GM23338 (cell line): Measurements from ENCODE around the gene CACNG6. TPM values are rescaled to one million over a fixed set of nuclear protein-coding genes. Genes with fewer than 3 reads are reported as not detected.

Experiments used
- ATAC-seq: fragments of 200-7000 bp; cut with Tn5 transposase; 3 replicates; pipeline ENCODE4 v1.9.1; 2020
- DNase-seq: peaks from one replicate; pipeline ENCODE4 v3.0.0-alpha.2; 2015; ENCODE audit warnings: low spot score
- H2AFZ ChIP-seq: fragments of 200-600 bp; sonication (generic); 2 replicates; pipeline ENCODE4 v1.8.0; 2016; ENCODE audit warnings: antibody characterized with exemption, mild to moderate bottlenecking, moderate library complexity
- H3F3A ChIP-seq: fragments of 200-600 bp; sonication (generic); replicated peaks from 2 replicates; pipeline ENCODE4 v1.8.0; 2017; ENCODE audit warnings: antibody characterized with exemption, mixed run types, low read depth
- H3K27ac ChIP-seq: fragments of 200-600 bp; sonication (generic); 2 replicates; pipeline ENCODE4 v1.6.1; 2016; ENCODE audit warnings: low read depth
- H3K27me3 ChIP-seq: fragments of 200-600 bp; sonication (generic); 2 replicates; pipeline ENCODE4 v1.8.0; 2016; ENCODE audit warnings: mild to moderate bottlenecking, mixed run types, moderate library complexity; ENCODE audit not compliant: insufficient read depth
- H3K36me3 ChIP-seq: fragments of 200-600 bp; sonication (generic); 2 replicates; pipeline ENCODE4 v1.8.0; 2016; ENCODE audit warnings: mild to moderate bottlenecking; ENCODE audit not compliant: insufficient read depth
- H3K4me1 ChIP-seq: fragments of 200-600 bp; sonication (generic); 2 replicates; pipeline ENCODE4 v1.8.0; 2016; ENCODE audit warnings: mild to moderate bottlenecking, moderate library complexity; ENCODE audit not compliant: insufficient read depth
- H3K4me2 ChIP-seq: fragments of 200-600 bp; sonication (generic); 2 replicates; pipeline ENCODE4 v1.7.1; 2017; ENCODE audit warnings: mixed run types
- H3K4me3 ChIP-seq: fragments of 200-600 bp; sonication (generic); 2 replicates; pipeline ENCODE4 v1.6.1; 2016; ENCODE audit warnings: mixed run types
- H3K79me2 ChIP-seq: fragments of 200-600 bp; sonication (generic); replicated peaks from 2 replicates; pipeline ENCODE4 v1.8.0; 2017; ENCODE audit warnings: mild to moderate bottlenecking; ENCODE audit not compliant: insufficient read depth
- H3K9me2 ChIP-seq: fragments of 200-600 bp; sonication (generic); 2 replicates; pipeline ENCODE4 v1.8.0; 2017; ENCODE audit not compliant: insufficient read depth
- H4K20me1 ChIP-seq: fragments of 200-600 bp; sonication (generic); replicated peaks from 2 replicates; pipeline ENCODE4 v1.8.0; 2017; ENCODE audit warnings: mild to moderate bottlenecking; ENCODE audit not compliant: insufficient read depth
- H3K27ac Mint-ChIP-seq: 2 replicates; pipeline ENCODE4 v1.8.0; 2020; ENCODE audit warnings: inconsistent platforms, mild to moderate bottlenecking, moderate library complexity, mixed read lengths
- H3K27me3 Mint-ChIP-seq: 3 replicates; pipeline ENCODE4 v1.8.0; 2022; ENCODE audit warnings: low read depth, mild to moderate bottlenecking, moderate library complexity, mixed read lengths, inconsistent platforms; ENCODE audit not compliant: insufficient read depth, poor library complexity
- H3K36me3 Mint-ChIP-seq: 3 replicates; pipeline ENCODE4 v1.8.0; 2021; ENCODE audit warnings: low read depth, mild to moderate bottlenecking, inconsistent platforms, moderate library complexity, mixed read lengths
- H3K4me1 Mint-ChIP-seq: 3 replicates; pipeline ENCODE4 v1.8.0; 2020; ENCODE audit warnings: mild to moderate bottlenecking, inconsistent platforms, mixed read lengths
- H3K4me3 Mint-ChIP-seq: 3 replicates; pipeline ENCODE4 v1.8.0; 2021; ENCODE audit warnings: moderate library complexity, mild to moderate bottlenecking, inconsistent platforms, mixed read lengths
- H3K9me3 Mint-ChIP-seq: 3 replicates; pipeline ENCODE4 v1.8.0; 2020; ENCODE audit warnings: moderate library complexity, mild to moderate bottlenecking, inconsistent platforms, mixed read lengths
- CREB1 ChIP-seq: fragments of 250-450 bp; sonication (Bioruptor Pico); IDR thresholded peaks from 2 replicates; pipeline ENCODE4 v1.5.0; 2020; ENCODE audit warnings: low read depth, mild to moderate bottlenecking, moderate library complexity
- CTCF ChIP-seq, 2 experiments: fragments of 200-600 bp in 1 of 2; sonication (generic) in 1 of 2; conservative IDR thresholded peaks; 2 replicates each; pipeline versions ENCODE4 v1.5.1 to v1.6.1; 2016 to 2017; ENCODE audit warnings: antibody characterized with exemption in 2 of 2, low read depth in 2 of 2, mild to moderate bottlenecking in 2 of 2, moderate library complexity in 1 of 2
- ETS1 ChIP-seq: IDR thresholded peaks from 2 replicates; pipeline ENCODE4 v1.6.1; 2016; ENCODE audit warnings: antibody characterized with exemption
- EZH2 ChIP-seq: fragments of 200-600 bp; sonication (generic); IDR thresholded peaks from one replicate; pipeline ENCODE4 v1.8.0; 2017; ENCODE audit warnings: antibody characterized with exemption, mild to moderate bottlenecking, low read depth; ENCODE audit not compliant: unreplicated experiment
- EZH2phosphoT487 ChIP-seq: fragments of 200-600 bp; sonication (generic); IDR thresholded peaks from one replicate; pipeline ENCODE4 v1.8.1; 2018; ENCODE audit warnings: antibody characterized with exemption; ENCODE audit not compliant: unreplicated experiment
- JUNB ChIP-seq: IDR thresholded peaks from one replicate; pipeline ENCODE4 v1.6.1; 2016; ENCODE audit warnings: antibody characterized with exemption; ENCODE audit not compliant: unreplicated experiment
- NANOG ChIP-seq: IDR thresholded peaks from 2 replicates; pipeline ENCODE4 v1.6.1; 2016; ENCODE audit warnings: antibody characterized with exemption, borderline replicate concordance
- POLR2AphosphoS5 ChIP-seq: IDR thresholded peaks from 2 replicates; pipeline ENCODE4 v1.6.1; 2016; ENCODE audit warnings: antibody characterized with exemption, low read depth
- REST ChIP-seq: IDR thresholded peaks from one replicate; pipeline ENCODE4 v1.6.1; 2018; ENCODE audit warnings: antibody characterized with exemption; ENCODE audit not compliant: unreplicated experiment
- STAT1 ChIP-seq: IDR thresholded peaks from one replicate; pipeline ENCODE4 v1.6.1; 2016; ENCODE audit warnings: antibody characterized with exemption; ENCODE audit not compliant: unreplicated experiment
- ZNF114 ChIP-seq: fragments of 250-450 bp; sonication (Bioruptor Pico); IDR thresholded peaks from 2 replicates; pipeline ENCODE4 v1.5.0; 2020; ENCODE audit warnings: mild to moderate bottlenecking, moderate library complexity
- ZNF331 ChIP-seq: fragments of 250-450 bp; sonication (Bioruptor Pico); IDR thresholded peaks from 2 replicates; pipeline ENCODE4 v1.5.0; 2020; ENCODE audit warnings: low read depth, mild to moderate bottlenecking, moderate library complexity
- ZNF462 ChIP-seq: fragments of 250-450 bp; sonication (Bioruptor Pico); IDR thresholded peaks from 2 replicates; pipeline ENCODE4 v1.5.0; 2020; ENCODE audit warnings: mild to moderate bottlenecking, moderate library complexity
- polyA plus RNA-seq: library from polyadenylated mRNA; unstranded; fragments of >200 nt; fragmentation: Nextera tagmentation; extraction: Ambion mirVana; gene quantifications from 2 replicates; pipeline ENCODE4 v1.2.1, GENCODE V29; 2016
- total RNA-seq: library from RNA; depleted of rRNA; stranded (reverse); fragments of >200 nt; shearing (Covaris generic); gene quantifications from 2 replicates; pipeline ENCODE4 v1.2.3, GENCODE V29; 2014

CACNG6 gene
- total and polyA plus RNA-seq, 2 experiments from 2014 or later: 0.38 to 1.5 TPM

GRCh38 chr19:54013866-54014265 lies 22.4 kb downstream of the CACNG6 start:
- Histone ChIP-seq H3K4me2 (no peak overlapping the region), H4K20me1 (no peaks in the 10 kb centered on the region), H3K79me2 (no peaks in the 10 kb centered on the region), H3F3A (0 out of 2 replicates have a peak, but pooled peaks cover 9% of the 10 kb centered on the region), H2AFZ (no peak overlapping the region), H3K4me3 (no peak overlapping the region), H3K27ac (no peak overlapping the region), H3K36me3 (no peaks in the 10 kb centered on the region), H3K4me1 (peaks cover 9% of the 10 kb centered on the region), H3K27me3 (no peaks in the 10 kb centered on the region), H3K9me2 (no peaks in the 10 kb centered on the region)
- Mint-ChIP-seq H3K9me3 (no peaks in the 10 kb centered on the region; the same call in 1 of the 3 replicates), H3K27ac (no peak overlapping the region), H3K4me3 (no peak overlapping the region), H3K27me3 (peaks cover 10% of the 10 kb centered on the region), H3K4me1 (peaks cover 20% of the 10 kb centered on the region), H3K36me3 (no peaks in the 10 kb centered on the region)
- TF ChIP-seq ZNF331 (CRISPR knock-in tag) (no peak), ETS1 (no peak), JUNB (no peak), EZH2phosphoT487 (no peak), POLR2AphosphoS5 (no peak), ZNF114 (CRISPR knock-in tag) (no peak), NANOG (no peak), EZH2 (no peak), CREB1 (CRISPR knock-in tag) (no peak), STAT1 (no peak), ZNF462 (CRISPR knock-in tag) (no peak), CTCF (conservative IDR thresholded peaks at IDR 0.05; ENCODE audit: low read depth in 2 of 2) (no peak), REST (no peak)
- ATAC-seq (no peak), DNase-seq (no peak)
